H9 (cell line): Measurements from ENCODE around the gene RNF141. TPM values are rescaled to one million over a fixed set of nuclear protein-coding genes. Genes with fewer than 3 reads are reported as not detected.

Source experiments
- DNase-seq: peaks from one replicate; pipeline ENCODE4 v3.0.0-alpha.2; 2017
- H2AFZ ChIP-seq: one replicate; pipeline ENCODE4 v1.6.1; 2013; ENCODE audit warnings: mild to moderate bottlenecking, low read length, control low read depth, moderate library complexity
- H2AK5ac ChIP-seq: 2 replicates; pipeline ENCODE4 v1.6.1; 2013; ENCODE audit warnings: low read length, control low read depth, mixed read lengths; ENCODE audit not compliant: insufficient read length
- H2BK120ac ChIP-seq: one replicate; pipeline ENCODE4 v1.6.1; 2013; ENCODE audit warnings: low read depth, mild to moderate bottlenecking, low read length, control low read depth, inconsistent platforms; ENCODE audit not compliant: poor library complexity, severe bottlenecking
- H2BK12ac ChIP-seq: 2 replicates; pipeline ENCODE4 v1.6.1; 2013; ENCODE audit warnings: low read length, control low read depth, mixed read lengths, low read depth; ENCODE audit not compliant: insufficient read length
- H2BK15ac ChIP-seq: 2 replicates; pipeline ENCODE4 v1.6.1; 2013; ENCODE audit warnings: low read depth, low read length, control low read depth
- H2BK20ac ChIP-seq: one replicate; pipeline ENCODE4 v1.6.1; 2013; ENCODE audit warnings: low read depth, mild to moderate bottlenecking, low read length, control low read depth, inconsistent platforms; ENCODE audit not compliant: poor library complexity, severe bottlenecking
- H2BK5ac ChIP-seq: 2 replicates; pipeline ENCODE4 v1.6.1; 2013; ENCODE audit warnings: low read length, control low read depth, mixed read lengths; ENCODE audit not compliant: insufficient read length
- H3K14ac ChIP-seq: 2 replicates; pipeline ENCODE4 v1.6.1; 2013; ENCODE audit warnings: low read length, control low read depth; ENCODE audit not compliant: insufficient read depth
- H3K18ac ChIP-seq: 2 replicates; pipeline ENCODE4 v1.6.1; 2013; ENCODE audit warnings: low read depth, mild to moderate bottlenecking, mixed read lengths, low read length, control low read depth; ENCODE audit not compliant: insufficient read length
- H3K23ac ChIP-seq: 2 replicates; pipeline ENCODE4 v1.6.1; 2013; ENCODE audit warnings: low read length, control low read depth, mixed read lengths, low read depth; ENCODE audit not compliant: insufficient read length
- H3K23me2 ChIP-seq: 2 replicates; pipeline ENCODE4 v1.6.1; 2013; ENCODE audit warnings: low read depth, mild to moderate bottlenecking, mixed read lengths, low read length, control low read depth; ENCODE audit not compliant: insufficient read length, poor library complexity, severe bottlenecking
- H3K27ac ChIP-seq: 2 replicates; pipeline ENCODE4 v1.5.1; 2013; ENCODE audit warnings: low read length, control low read depth, mixed read lengths, low read depth; ENCODE audit not compliant: insufficient read length
- H3K27me3 ChIP-seq: 2 replicates; pipeline ENCODE4 v1.6.1; 2013; ENCODE audit warnings: low read length, control low read depth, inconsistent platforms; ENCODE audit not compliant: insufficient read depth
- H3K4ac ChIP-seq: 2 replicates; pipeline ENCODE4 v1.6.1; 2013; ENCODE audit warnings: low read depth, mild to moderate bottlenecking, control low read depth, inconsistent platforms, low read length, moderate library complexity
- H3K4me1 ChIP-seq: 2 replicates; pipeline ENCODE4 v1.6.1; 2013; ENCODE audit warnings: low read length, control low read depth, inconsistent platforms; ENCODE audit not compliant: insufficient read depth
- H3K4me2 ChIP-seq: 2 replicates; pipeline ENCODE4 v1.6.1; 2013; ENCODE audit warnings: low read length, control low read depth, mixed read lengths; ENCODE audit not compliant: insufficient read length, insufficient read depth
- H3K56ac ChIP-seq: 2 replicates; pipeline ENCODE4 v1.6.1; 2013; ENCODE audit warnings: low read depth, mild to moderate bottlenecking, mixed read lengths, low read length, control low read depth; ENCODE audit not compliant: insufficient read length
- H3K79me1 ChIP-seq: 2 replicates; pipeline ENCODE4 v1.6.1; 2013; ENCODE audit warnings: low read depth, mild to moderate bottlenecking, moderate library complexity, low read length, control low read depth, inconsistent platforms; ENCODE audit not compliant: insufficient read depth, poor library complexity, severe bottlenecking
- H3K79me2 ChIP-seq: 2 replicates; pipeline ENCODE4 v1.6.1; 2013; ENCODE audit warnings: low read length, control low read depth, inconsistent platforms; ENCODE audit not compliant: insufficient read depth
- H3K9ac ChIP-seq: 2 replicates; pipeline ENCODE4 v1.6.1; 2013; ENCODE audit warnings: low read length, control low read depth, mixed read lengths; ENCODE audit not compliant: insufficient read length; ENCODE audit errors: extremely low read depth
- H3K9me3 ChIP-seq: one replicate; pipeline ENCODE4 v1.6.1; 2013; ENCODE audit warnings: low read depth, low read length, inconsistent platforms; ENCODE audit not compliant: control insufficient read depth
- H3T11ph ChIP-seq: one replicate; pipeline ENCODE4 v1.6.1; 2013; ENCODE audit warnings: mild to moderate bottlenecking, low read length, control low read depth, inconsistent platforms
- H4K20me1 ChIP-seq: one replicate; pipeline ENCODE4 v1.6.1; 2013; ENCODE audit not compliant: control insufficient read depth, insufficient read length, insufficient read depth
- H4K5ac ChIP-seq: 2 replicates; pipeline ENCODE4 v1.6.1; 2013; ENCODE audit warnings: low read depth, mild to moderate bottlenecking, mixed read lengths, low read length, control low read depth; ENCODE audit not compliant: insufficient read length
- H4K8ac ChIP-seq: replicated peaks from 2 replicates; pipeline ENCODE4 v1.6.1; 2013; ENCODE audit warnings: low read length, control low read depth, mixed read lengths, low read depth; ENCODE audit not compliant: insufficient read length
- H4K91ac ChIP-seq: 2 replicates; pipeline ENCODE4 v1.6.1; 2013; ENCODE audit warnings: low read depth, mild to moderate bottlenecking, moderate library complexity, mixed read lengths, low read length, control low read depth; ENCODE audit not compliant: insufficient read length
- H3K27ac Mint-ChIP-seq, 3 experiments: 2 replicates in 2 of 3; 3 replicates in 1 of 3; pipeline ENCODE4 v1.8.0; 2020 to 2021; ENCODE audit warnings: mixed read lengths in 3 of 3, mild to moderate bottlenecking in 1 of 3, moderate library complexity in 1 of 3
- H3K27me3 Mint-ChIP-seq: 2 replicates; pipeline ENCODE4 v1.8.0; 2021; ENCODE audit warnings: low read depth, mild to moderate bottlenecking, moderate library complexity, mixed read lengths
- H3K36me3 Mint-ChIP-seq, 3 experiments: 2 replicates in 2 of 3; 3 replicates in 1 of 3; pipeline ENCODE4 v1.8.0; 2020 to 2021; ENCODE audit warnings: low read depth in 3 of 3, mixed read lengths in 3 of 3; ENCODE audit not compliant: insufficient read depth in 1 of 3
- H3K4me1 Mint-ChIP-seq, 2 experiments: 2 replicates each; pipeline ENCODE4 v1.8.0; 2020; ENCODE audit warnings: mixed read lengths in 2 of 2
- H3K4me3 Mint-ChIP-seq, 2 experiments: 2 replicates in 1 of 2; 3 replicates in 1 of 2; pipeline ENCODE4 v1.8.0; 2020 to 2021; ENCODE audit warnings: mild to moderate bottlenecking in 2 of 2, mixed read lengths in 2 of 2, moderate library complexity in 1 of 2
- H3K9me3 Mint-ChIP-seq, 2 experiments: 2 replicates in 1 of 2; 3 replicates in 1 of 2; pipeline ENCODE4 v1.8.0; 2020; ENCODE audit warnings: mild to moderate bottlenecking in 2 of 2, mixed read lengths in 2 of 2, moderate library complexity in 1 of 2
- CTCF ChIP-seq: fragments of 200-600 bp; sonication (generic); conservative IDR thresholded peaks from 3 replicates; pipeline ENCODE4 v1.8.0; 2021; ENCODE audit warnings: antibody characterized with exemption, mild to moderate bottlenecking
- WGBS: extraction: QIAGEN DNeasy Blood & Tissue Kit; methylation state at CpG from one replicate; pipeline ENCODE4 v1.1.7; 2013; ENCODE audit warnings: missing lambda C conversion rate, low lambda C conversion rate, mixed read lengths; ENCODE audit not compliant: insufficient read length; ENCODE audit errors: extremely low coverage; 5-methylcytosine and 5-hydroxymethylcytosine counted together
- total RNA-seq: library from RNA; stranded (reverse); gene quantifications from 2 replicates; pipeline ENCODE4 v1.2.1, GENCODE V29; 2021

Gene RNF141
- total RNA-seq, 1 experiment from 2014 or later, result 24.7 TPM

- H2BK12ac ChIP-seq, result no peak overlapping the region
These were observed 1.8 kb upstream of the RNF141 start for GRCh38 chr11:10542776-10543175.

More at GRCh38 chr11:10542776-10543175, 1.8 kb upstream of the RNF141 start:
- Histone ChIP-seq H4K5ac (no peak overlapping the region), H3K14ac (no peak overlapping the region), H2BK20ac (no peak overlapping the region), H3K56ac (no peak overlapping the region), H3K23ac (no peak overlapping the region), H3K4me1 (0 out of 2 replicates have a peak, but pooled peaks cover 2% of the 10 kb centered on the region), H3K18ac (no peak overlapping the region), H2AFZ (no peak overlapping the region), H3K23me2 (peaks cover 6% of the 10 kb centered on the region), H4K8ac (no peak overlapping the region), H3K4me2 (no peak overlapping the region), H2AK5ac (no peak overlapping the region), H3T11ph (no peak overlapping the region), H3K9ac (no peak overlapping the region), H3K79me1 (no peaks in the 10 kb centered on the region), H2BK15ac (no peak overlapping the region), H3K9me3 (no peaks in the 10 kb centered on the region), H2BK5ac (no peak overlapping the region), H3K79me2 (no peaks in the 10 kb centered on the region), H2BK120ac (no peak overlapping the region), H3K27ac (no peak overlapping the region), H3K4ac (no peak overlapping the region), H4K20me1 (no peaks in the 10 kb centered on the region), H4K91ac (no peak overlapping the region), H3K27me3 (no peaks in the 10 kb centered on the region)
- Mint-ChIP-seq H3K27ac (no peak overlapping the region), H3K36me3 (no peaks in the 10 kb centered on the region), H3K4me1 (peaks cover 11 to 12% of the 10 kb centered on the region in 2 experiments), H3K27me3 (peaks cover 7% of the 10 kb centered on the region; the same call in 1 of the 2 replicates), H3K4me3 (no peak overlapping the region), H3K9me3 (no peaks in the 10 kb centered on the region; a peak in 1 of 5 replicates)
- no peak for TF ChIP-seq CTCF
- DNase-seq, result no peak
- WGBS, result no CpG with 5 or more reads among the region's 3 CpGs
